H1 (cell line): ENCODE data around the gene COBLL1. TPM values are rescaled to one million over a fixed set of nuclear protein-coding genes. Genes with fewer than 3 reads are reported as not detected.

Experiments used
- BRCA1 ChIP-seq: IDR thresholded peaks from 2 replicates; pipeline ENCODE4 v1.6.1; 2012; ENCODE audit warnings: low read depth, low read length, improper control_type of control experiment
- CHD7 ChIP-seq: fragments of 300-600 bp; sonication (generic); IDR thresholded peaks from 2 replicates; pipeline ENCODE4 v1.7.1; 2012; ENCODE audit warnings: low read length, moderate library complexity, mild to moderate bottlenecking, inconsistent platforms; ENCODE audit not compliant: insufficient replicate concordance
- JUN ChIP-seq: IDR thresholded peaks from 2 replicates; pipeline ENCODE4 v1.6.1; 2011; ENCODE audit warnings: low read depth, mild to moderate bottlenecking, improper control_type of control experiment, low read length
- NRF1 ChIP-seq: IDR thresholded peaks from 2 replicates; pipeline ENCODE4 v1.6.1; 2011; ENCODE audit warnings: mild to moderate bottlenecking, low read depth, low read length, improper control_type of control experiment
- SIX5 ChIP-seq: IDR thresholded peaks from 2 replicates; pipeline ENCODE4 v1.6.1; 2011; ENCODE audit warnings: mild to moderate bottlenecking, low read depth, low read length
- TEAD4 ChIP-seq: IDR thresholded peaks from 2 replicates; pipeline ENCODE4 v1.6.1; 2012; ENCODE audit warnings: low read depth, low read length, inconsistent platforms, mixed read lengths
- polyA plus RNA-seq, 7 experiments: library from polyadenylated mRNA; depleted of rRNA in 3 of 7; stranded (reverse) in 5 of 7; unstranded in 2 of 7; fragments of >200 nt in 5 of 7; fragments of 200-250 nt in 2 of 7; gene quantifications; 1 replicate in 5 of 7; 2 replicates in 1 of 7; 4 replicates in 1 of 7; pipeline versions ENCODE4 v1.2.1 to v1.2.3, GENCODE V29; 2011 to 2013; ENCODE audit warnings: missing spikeins in 2 of 7, mixed read lengths in 2 of 7
- total RNA-seq: library from RNA; stranded (reverse); fragmentation: NEBNext Ultra II Directional; extraction: Animal tissue kit (Norgen Biotek cat#: 25700); gene quantifications from 2 replicates; pipeline ENCODE4 v1.2.1, GENCODE V29; 2021

The COBLL1 gene
- total and polyA plus RNA-seq, 2 of the 8 experiments (the other 6 are each of a cell fraction or from before 2014, with no cell fraction given): 2.2 to 6.2 TPM

DNA sequence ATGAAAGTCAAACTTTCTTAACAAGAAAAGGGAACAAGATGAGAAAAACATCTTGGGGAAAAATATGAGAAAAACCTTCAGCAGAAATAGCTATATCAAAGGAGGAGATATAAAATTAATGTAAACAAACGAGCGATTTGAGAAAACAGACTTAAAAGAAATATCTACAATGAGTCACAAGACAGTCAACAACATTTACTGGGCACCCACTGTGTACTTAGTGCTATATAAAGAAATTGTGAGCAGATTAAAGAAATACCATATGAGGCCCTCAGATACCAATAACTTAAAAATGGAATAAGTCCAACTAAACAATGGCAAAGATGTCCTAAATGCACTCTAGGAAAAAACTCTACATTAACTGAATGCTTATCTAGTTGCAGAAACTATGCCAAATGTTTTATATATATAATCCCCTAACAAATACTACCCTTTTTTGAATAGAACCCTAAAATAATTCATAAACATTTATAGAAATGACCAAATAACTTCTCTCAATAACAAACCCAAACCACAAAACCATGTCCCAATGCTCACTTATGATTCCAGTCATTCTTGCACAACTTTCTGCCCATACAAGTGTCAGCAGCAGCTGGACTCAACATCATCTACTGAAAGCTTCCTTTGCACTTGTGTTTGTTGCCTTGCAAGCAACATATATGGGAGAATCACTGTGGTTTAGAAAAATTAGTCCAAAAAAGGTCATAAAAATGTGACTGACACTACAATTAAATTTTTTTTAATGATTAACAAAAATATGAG lies 83.5 kb downstream of the COBLL1 start (continued):
- no peak for TF ChIP-seq CHD7
- TF ChIP-seq JUN: no peak
- no peak for TF ChIP-seq BRCA1
- TF ChIP-seq NRF1: no peak
- TF ChIP-seq SIX5: no peak
- no peak for TF ChIP-seq TEAD4
